HG03439 (cell line): Measurements from ENCODE around the gene EMP2.

ENCODE experiments used
- ATAC-seq: cut with Tn5 transposase; IDR thresholded peaks from one replicate; pipeline ENCODE4 v1.9.1; 2021; ENCODE audit warnings: mild to moderate bottlenecking, moderate library complexity; ENCODE audit not compliant: unreplicated experiment

The EMP2 gene

DNA sequence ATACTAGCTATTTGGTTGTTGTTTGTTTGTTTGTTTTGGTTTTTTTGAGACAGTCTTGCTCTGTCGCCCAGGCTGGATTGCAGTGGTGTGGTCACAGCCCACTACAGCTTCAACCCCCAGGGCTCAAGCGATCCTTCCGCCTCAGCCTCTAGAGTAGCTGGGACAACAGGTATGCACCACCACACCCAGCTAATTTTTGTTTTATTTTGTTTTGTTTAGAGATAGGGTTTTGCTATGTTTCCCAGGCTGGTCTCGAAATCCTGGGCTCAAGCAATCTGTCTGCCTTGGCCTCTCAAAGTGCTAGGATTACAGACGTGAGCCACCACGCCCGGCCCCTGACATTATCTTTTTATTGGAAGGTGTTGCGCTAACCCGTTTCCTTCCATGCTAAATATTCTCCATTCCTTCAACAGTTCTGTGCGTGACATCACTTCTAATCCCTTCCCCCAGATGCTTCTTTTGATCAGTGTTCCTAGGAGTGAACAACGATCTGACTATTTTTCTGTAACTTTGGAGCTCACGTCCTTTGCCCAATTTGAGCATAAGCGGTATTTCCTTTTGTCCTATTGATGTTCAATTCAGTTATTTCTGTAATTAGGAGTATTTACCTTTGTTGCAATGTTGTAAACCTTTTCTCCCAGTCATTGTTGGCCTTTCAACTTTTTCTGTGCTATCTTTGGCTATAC is 30.2 kb upstream of the EMP2 start:
- ATAC-seq, result no peak

DNA sequence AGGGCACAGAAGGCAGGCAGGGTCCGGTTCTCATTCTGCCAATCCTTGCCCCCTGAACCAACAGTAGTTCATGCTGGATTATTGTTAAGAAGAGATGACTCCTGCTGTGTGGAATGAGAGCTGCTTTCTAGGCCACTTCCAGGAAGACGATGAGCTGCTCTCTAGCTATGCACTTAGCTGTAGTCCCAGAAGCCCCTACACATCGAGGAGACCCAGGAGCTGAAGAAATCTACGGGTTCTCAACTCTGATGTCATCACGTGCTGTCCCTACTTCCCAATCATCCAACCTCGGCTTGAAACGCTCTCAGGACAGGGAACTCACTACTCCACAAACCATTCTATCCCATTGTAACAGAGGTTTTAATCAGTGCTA is 29.0 kb upstream of the EMP2 start:
- ATAC-seq, result no peak

DNA sequence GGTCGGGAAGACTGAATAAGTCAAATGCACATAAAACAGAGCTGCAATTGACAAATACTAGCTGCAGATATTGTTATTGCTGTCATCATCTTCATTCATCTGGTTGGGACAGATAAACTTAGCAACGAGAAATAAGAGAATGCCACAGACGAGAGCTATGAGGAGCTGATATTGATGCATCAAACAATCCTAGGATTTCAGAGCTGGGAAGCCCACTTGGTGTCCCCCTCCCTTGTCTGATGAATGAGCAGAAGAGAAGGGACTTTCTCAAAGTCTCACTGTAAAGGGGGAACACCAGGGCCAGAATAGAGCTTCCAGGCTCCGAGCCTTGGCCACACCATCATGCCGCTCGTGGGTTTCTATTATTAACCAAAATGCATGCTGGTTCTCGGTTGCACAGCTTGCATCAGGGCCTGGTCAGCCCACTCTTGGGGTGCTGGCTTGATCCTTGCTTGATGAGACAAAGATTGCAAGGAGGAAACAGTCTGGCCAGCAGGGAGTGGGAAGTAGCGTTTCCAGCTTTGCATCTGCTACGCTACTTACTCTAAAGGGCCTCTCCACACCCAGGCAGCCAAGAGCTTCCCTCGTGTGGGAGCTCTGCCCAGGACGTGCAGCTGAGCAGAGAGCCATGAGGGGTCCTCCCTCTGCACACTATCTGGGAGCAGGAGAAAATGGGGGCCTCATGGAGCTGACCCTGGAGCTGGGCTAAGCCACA is 28.4 kb upstream of the EMP2 start:
- no peak for ATAC-seq

DNA sequence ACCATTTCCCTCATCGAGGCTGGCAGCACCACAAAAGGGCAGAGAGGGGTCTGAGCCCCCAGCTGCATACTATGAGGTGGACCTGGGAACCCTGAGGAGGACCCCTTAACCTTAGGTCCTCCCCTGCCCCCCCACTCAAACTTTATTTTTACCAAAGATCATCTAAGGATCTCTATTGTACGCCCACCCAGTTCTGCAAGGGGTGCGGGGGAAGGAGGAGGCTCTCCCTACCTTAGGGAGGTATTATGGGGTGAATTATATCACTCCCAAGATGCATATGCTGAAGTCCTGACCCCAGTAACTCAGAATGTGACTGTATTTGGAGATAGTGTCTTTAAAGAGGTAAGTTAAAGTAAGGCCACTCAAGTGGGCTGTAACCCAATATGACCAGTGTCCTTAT is 26.8 kb upstream of the EMP2 start:
- ATAC-seq, result no peak

DNA sequence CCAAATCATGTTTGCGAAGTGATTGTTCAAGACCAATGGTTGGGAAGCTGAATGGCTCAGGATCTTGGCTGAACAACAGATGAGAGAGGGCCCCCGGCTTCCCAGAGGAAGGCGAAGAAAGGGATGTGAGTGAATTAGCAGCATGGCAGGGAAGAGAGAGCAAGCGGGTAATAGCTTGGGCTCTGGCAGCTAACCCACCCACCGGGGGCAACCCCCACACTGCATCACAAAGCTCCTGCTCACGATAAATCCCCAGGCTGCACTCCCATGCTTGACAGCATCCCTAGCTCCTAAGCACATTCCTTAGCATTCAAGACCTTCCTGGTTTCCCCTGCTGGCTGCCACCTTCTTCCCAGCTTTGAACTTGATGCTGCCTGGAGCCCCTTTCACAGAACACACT is 26.2 kb upstream of the EMP2 start:
- ATAC-seq, result no peak

DNA sequence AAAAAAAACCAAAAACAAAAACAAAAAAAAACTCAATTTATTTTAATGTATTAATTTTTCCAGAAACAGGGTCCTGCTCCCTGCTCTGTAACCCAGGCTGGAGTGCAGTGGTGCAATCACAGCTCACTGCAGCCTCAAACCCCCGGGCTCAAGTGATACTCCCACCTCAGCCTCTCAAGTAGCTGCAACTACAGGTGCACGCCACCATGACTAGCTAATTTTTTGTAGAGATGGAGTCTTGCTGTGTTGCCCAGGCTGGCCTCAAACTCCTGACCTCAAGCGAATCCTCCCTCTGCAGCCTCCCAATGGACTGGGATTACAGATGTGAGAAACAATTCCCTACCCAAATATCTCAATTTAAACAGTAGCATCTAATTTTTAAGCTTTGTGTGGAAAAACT is 25.2 kb upstream of the EMP2 start:
- no peak for ATAC-seq

DNA sequence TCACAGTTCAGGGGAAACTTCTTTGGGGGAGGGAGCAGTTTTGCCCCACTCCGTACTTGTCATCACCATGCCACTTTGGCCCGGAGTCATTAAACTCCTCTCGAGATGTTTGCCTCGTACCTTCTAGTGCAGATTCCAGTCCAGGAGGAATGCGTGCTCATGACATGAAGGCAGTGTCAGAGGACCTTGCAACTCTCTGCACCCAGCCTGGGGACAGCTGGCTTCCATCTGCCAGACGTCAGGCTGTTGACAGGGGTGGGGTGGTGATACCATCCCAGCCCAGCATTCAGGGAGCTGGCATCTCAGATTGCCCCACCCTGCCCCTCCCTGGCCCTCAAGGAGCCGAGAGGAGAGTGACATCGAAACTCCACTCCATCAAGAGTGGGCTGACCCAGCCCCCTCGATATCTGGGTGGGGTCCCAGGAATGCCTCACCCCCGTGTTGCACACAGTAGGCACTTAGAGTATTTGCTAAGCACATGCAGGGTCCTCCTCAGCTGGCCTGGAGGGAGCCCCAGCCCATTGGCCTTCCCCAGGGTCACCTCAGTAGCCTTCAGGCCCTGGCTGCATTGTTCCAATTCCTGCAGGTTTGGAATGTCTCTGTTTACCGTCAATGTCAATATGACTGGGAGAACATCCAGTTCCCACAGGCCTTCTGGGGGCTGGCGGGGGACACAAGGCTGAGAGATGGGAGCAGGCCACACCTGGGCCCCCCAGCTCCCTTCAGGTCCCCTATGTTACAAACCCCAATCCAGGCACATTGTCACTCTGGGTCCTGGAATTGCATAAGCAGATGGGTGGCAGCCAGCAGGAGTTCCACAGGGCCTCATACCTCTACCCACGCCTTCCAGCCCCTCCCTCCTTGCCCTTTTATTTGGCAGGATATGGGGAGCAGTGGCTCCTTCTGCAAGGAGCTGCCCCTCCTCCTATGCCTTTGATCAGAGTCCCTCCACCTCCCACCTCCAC is 21.3 kb upstream of the EMP2 start:
- ATAC-seq, result no peak

DNA sequence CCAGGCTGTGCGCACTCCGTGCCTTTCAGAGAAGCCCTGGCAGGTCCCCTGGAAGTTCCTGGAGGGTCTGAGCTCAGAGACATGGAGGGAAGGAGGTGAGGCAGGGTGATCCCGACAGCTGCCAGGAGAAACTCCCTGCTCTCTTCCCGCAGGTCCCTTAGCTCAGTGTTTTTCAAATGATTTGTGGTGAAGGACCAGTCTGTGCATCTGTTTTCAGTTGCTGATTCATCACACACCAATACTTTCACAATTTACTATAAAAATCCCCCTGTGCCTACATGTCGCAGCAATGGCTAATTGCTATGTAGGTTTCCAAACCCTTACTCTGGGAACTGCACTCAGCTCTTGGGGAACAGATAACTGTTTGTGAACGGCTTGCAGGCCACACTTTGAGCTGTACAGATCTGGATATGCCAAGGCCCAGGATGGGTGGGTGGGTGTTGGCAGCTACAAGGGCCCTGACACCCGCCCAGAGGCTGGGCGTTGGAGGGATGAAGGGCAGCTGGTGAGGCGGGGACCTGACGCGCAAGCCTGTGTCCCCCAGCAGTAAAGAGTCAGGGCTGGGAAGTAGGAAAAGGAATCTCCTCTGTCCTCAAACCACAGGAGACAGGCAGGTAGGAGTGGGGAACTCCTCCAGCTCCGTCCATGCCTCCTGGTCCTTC is 20.5 kb upstream of the EMP2 start:
- no peak for ATAC-seq

DNA sequence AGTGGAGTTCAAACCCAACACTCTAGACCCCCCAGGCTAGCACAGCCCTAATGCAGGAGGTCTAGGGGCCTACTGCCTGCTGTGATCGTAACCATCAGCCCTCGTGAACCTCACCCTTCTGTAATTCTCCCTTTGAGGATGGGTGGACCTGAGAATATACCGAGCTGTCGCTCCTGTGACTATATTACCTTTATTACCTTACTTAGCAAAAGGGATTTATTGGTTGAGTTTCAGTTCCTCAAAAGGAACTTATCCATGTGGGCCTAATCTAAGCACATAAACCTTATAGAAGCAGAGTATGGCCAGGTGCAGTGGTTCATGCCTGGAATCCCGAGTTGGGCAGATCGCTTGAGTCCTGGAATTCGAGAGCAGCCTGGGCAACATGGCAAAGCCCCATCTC is 19.2 kb upstream of the EMP2 start:
- ATAC-seq, result no peak

DNA sequence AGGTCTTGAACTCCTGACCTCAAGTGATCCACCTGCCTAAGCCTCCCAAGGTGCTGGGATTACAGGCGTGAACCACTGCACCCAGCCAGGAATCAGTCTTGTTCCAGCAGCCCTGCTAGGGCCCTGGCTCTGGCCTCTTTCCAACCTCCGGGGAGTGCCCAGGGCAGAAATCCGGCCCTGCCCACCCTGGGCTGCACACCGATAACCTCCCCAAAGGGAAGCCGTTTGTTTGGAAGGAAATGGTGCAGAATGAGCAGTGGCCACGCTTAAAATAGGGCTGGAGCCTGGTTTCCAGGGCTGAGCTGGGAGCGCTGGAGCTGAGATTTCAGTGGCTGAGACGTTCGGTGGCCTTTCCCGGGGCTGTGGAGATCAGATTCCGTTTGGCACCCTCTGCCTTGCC is 17.8 kb upstream of the EMP2 start:
- ATAC-seq, result no peak

DNA sequence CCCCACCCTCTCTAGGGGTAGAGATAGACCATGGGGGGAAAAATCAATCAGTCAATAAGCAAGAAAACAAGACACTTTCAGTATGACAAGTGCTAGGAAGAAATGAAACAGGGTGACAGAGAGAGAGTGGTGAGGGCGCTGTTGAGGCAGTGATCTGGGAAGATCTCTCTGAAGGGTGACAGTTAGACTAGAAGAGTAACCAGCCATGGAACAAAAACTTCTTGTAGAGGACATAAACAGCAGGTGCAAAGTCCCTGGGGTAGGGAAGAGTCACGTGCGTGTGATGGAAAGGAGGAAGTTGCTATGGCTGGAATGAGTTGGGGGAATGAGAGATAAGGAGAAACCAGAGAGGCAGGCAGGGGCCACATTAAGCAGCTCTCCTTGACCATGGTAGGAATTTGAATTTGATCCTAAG is 16.8 kb upstream of the EMP2 start:
- no peak for ATAC-seq

DNA sequence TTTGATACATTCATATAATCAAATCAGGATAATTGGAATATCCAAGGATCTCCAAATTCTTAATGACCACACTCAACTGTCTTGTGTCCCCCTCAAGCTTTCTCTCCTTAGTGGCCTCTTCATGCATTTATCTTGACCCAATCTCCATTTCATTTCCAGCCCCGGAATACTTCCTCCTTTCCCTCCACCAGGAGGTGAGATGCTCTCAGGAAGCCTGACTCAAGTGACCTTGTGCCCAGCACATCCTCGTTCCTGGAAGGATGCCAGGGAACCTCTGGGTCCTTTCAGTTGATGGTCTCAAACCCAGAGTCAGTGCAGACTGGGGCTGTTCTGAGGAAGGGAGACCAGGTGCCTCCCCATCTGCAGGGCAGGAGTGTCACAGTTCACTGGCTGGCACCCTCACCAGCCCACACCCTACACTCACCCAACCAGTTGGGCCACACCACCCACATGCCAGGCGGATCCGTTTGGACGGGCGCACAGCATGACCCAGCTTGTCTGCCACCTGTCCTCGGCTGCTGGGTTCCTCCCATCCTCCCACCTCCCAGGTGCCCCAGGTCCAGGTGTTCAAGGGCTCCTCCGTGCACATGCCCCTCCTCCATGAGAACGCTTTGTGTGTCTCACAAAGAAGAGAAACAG is 14.0 kb upstream of the EMP2 start:
- no peak for ATAC-seq

DNA sequence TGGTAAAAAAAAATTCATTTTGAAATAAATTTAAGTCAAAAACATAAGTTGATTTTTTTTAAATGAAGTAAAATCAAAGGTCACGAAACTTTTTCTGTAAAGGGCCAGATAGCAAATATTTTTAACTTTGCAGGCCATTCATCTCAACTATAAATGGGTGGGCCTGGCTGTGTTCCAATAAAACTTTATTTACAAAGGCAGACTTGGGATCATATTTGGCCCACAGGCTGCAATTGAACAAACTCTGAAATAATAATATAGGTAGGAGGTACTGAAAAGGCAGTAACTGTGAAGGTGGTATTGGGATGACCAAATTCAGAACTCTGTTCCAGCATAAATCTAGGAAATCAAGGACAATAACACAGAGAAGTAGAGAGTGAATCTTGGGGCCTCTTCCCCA is 12.2 kb upstream of the EMP2 start:
- no peak for ATAC-seq

DNA sequence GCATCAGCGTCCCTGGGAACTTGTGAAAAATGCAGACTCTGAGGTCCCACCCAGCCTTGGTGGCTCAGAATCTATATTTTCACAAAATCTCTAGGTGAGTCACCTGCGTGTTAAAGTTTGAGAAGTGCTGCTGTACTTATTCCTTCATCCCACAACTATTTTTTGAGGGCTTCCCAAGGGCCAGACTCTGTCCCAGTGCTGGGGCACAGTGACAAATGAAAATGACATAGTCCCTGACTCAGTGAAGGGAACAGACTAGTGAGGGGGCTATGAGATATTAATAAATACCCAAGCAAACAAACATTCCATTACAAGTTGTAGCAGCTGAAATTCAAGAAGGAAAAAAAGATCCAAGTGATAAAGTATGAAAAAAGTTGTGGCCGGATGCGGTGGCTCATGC is 9.9 kb upstream of the EMP2 start:
- no peak for ATAC-seq

DNA sequence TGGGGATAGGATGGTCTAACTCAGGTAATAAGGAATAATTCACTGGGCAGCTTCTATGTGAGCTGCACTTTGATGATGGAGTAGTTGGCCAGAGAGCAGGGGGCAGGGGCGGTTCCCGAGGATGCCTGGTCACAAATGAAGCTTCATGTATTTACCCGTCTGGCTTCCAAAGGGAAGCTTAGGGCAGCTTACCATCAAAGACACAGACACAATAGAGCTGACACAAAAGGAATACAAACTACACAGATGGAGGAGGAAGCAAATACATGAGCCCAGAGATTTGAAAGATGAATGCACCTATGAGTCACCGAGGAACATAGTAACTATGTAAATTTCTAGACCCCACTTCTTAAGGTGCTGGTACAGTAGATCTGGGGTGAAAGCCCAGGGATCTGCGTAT is 8.7 kb upstream of the EMP2 start:
- no peak for ATAC-seq

DNA sequence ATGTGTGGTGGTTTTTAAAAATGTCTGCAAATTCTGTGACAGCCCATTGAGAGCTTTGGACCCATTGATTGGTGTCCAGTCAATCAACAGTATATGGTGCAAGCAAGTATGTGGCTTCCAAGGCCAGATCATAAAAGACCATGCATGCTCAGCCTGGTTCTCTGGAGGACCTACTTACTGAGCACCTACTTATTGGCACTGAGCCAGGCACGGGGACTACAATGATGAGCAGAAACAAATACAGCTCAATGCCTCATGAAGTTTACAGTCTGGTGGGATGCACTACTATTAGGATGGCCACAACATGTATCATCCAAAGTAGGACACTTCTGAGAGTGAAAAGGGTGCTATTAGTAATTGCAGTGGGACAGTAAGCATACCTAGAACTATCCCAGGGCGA is 7.2 kb upstream of the EMP2 start:
- no peak for ATAC-seq

DNA sequence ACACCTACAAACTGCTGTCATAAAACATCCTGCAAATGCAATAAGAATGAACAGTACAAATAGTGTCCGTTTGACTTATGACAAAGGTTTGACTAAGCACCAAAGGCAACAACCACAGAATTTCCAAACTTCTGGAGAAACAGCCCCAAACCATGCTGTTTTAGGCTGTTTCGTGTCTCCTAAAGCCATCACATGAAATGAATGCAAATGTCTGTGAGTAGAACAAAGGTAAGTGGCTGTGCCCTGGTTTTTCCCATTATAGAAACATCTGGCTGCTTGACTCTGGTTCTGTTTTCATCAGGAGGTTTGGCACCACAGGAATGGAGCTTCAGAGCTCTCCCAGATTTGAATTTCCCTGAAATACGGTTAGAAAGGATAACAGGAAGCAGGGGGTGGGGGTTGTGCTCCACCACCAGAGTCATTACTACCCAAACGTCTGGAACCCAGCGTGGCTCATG is 4.6 kb upstream of the EMP2 start:
- no peak for ATAC-seq

DNA sequence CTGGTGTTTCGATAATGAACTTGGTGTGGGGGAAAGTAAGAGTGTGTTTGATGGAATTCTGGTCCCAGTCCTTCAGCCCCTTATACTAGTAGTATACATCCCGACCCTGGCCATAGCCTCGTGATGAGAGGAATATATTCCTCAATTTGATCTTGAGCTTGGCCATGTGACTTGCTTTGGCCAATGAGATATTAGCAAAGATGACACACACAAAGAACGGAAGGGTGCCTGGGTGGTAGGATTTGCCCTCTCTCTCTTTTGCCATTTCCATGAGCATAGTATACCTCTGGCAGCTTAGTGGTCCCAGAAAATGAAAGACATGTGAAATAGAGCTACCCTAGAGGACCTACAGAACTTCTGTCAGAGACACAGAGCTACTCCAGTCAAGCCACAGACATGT is 2.9 kb upstream of the EMP2 start:
- no peak for ATAC-seq

DNA sequence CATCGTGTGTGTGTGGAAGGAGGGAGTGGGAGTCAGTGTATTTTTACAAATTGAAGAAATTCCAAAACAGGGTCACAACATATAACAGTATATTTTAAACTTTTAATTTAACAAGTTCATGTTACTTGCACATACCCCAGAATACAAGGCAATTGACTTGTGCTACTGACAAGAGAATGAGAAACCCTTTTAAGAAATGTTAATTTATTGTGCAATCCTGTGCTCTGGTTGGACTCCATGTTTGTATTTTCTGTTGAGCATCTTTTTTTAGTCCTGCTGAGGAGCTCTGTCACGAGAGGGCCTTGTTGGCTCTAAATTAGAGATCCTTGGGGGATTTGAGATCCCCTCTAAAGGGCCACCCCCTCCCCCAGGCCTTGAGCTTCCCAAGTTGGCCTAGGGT is 1.1 kb upstream of the EMP2 start:
- no peak for ATAC-seq

DNA sequence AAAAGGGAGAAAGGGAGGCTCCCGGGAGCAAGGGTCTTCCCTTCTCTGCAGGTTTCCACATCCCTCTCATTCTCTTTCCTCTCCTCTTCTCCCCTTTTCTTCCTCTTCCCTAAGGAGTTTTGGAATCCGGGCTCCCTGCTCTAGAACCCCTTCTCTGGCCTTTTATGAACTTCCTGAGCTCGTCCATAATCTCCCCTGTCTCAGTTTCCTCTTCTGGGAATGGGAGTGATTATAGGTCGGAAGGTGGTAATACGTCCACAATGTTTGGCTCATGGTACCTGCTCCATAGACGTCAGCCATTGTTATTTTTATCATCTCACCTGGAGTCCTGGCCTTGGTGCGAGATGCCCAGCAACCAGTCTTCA is 467 bp upstream of the EMP2 start:
- no peak for ATAC-seq

DNA sequence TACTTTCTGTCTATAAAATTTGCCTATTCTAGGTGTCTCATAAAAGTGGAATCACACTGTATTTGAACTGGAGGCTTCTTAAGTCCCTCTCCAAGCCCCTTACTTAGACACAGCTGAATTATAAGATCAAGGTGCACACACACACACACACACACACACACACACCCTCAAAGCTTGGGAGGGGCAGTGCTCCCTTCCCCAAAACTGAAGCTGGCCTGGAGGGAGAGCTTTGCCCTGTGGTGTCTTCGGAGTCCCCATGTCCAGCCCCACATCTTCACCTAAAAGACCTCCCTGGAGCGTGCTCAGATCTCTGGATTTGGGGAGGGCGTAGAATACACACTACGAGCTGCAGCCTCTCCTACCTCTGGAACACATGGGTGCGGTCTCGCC is 828 bp downstream of the EMP2 start:
- no peak for ATAC-seq
